K562 (cell line): ENCODE data around the gene CD2. TPM values are rescaled to one million over a fixed set of nuclear protein-coding genes. Genes with fewer than 3 reads are reported as not detected.
A peak's percentile ranks its signal among the peaks of the same experiment; 100 is the strongest.

Experiments used
- ATAC-seq: fragments of 200-7000 bp; cut with Tn5 transposase; 3 replicates; pipeline ENCODE4 v1.9.1; 2020; ENCODE audit warnings: moderate library complexity
- BruUV-seq: library from RNA; stranded (reverse); fragments of 400-500 nt; replicated peaks from 2 replicates; lab custom pipeline; 2021; lab: Mats Ljungman, UMichigan
- CTCF ChIA-PET: fragments of 300-600 bp; formaldehyde crosslinking; extraction: SDS; loops from one replicate; lab custom pipeline; 2021; ENCODE audit warnings: low intra/inter-chr PET ratio; lab: Yijun Ruan, JAX
- POLR2A ChIA-PET: fragments of 300-600, 350-650 bp; sonication (Branson Sonifier 250); formaldehyde crosslinking; extraction: SDS; loops from one replicate; lab custom pipeline; 2021; ENCODE audit warnings: antibody characterized with exemption, inconsistent platforms; lab: Yijun Ruan, JAX
- DNase-seq, 4 experiments: peaks; one replicate each; pipeline versions ENCODE4 v3.0.0 to v3.0.0-alpha.2; 2011 to 2018; ENCODE audit warnings: low spot score in 3 of 4, mixed read lengths in 3 of 4; ENCODE audit errors: extremely low read depth in 1 of 4
- FAIRE-seq: peaks from 2 replicates; lab custom pipeline; 2011; peaks lifted over from hg19 to GRCh38; lab: Jason Lieb, UNC
- H2AFZ ChIP-seq: 2 replicates; pipeline ENCODE4 v1.6.0; 2011; ENCODE audit warnings: low read depth, low read length, control low read depth, inconsistent platforms
- H3K27ac ChIP-seq: fragments of 200-600 bp; 3 replicates; pipeline ENCODE4 v1.8.0; 2011; ENCODE audit warnings: low read depth, mild to moderate bottlenecking, control low read depth, inconsistent platforms, low read length, moderate library complexity, mixed read lengths; ENCODE audit errors: extremely low read depth
- H3K27me3 ChIP-seq, 2 experiments: fragments of 300-600 bp in 1 of 2; 2 replicates in 1 of 2; 3 replicates in 1 of 2; pipeline versions ENCODE4 v1.6.0 to v1.8.0; 2011; ENCODE audit warnings: inconsistent platforms in 2 of 2, low read length in 2 of 2, mild to moderate bottlenecking in 1 of 2, mixed read lengths in 1 of 2, moderate library complexity in 1 of 2; ENCODE audit not compliant: control insufficient read depth in 2 of 2, insufficient read depth in 2 of 2
- H3K36me3 ChIP-seq: fragments of 300-600 bp; 3 replicates; pipeline ENCODE4 v1.8.0; 2011; ENCODE audit warnings: mild to moderate bottlenecking, low read length, inconsistent platforms; ENCODE audit not compliant: control insufficient read depth, insufficient read depth
- H3K4me1 ChIP-seq, 2 experiments: fragments of 200-600 bp in 1 of 2; replicated peaks in 1 of 2; 2 replicates in 1 of 2; 3 replicates in 1 of 2; pipeline versions ENCODE4 v1.5.1 to v1.8.0; 2011; ENCODE audit warnings: inconsistent platforms in 2 of 2, low read length in 2 of 2, mild to moderate bottlenecking in 1 of 2, mixed read lengths in 1 of 2, moderate library complexity in 1 of 2; ENCODE audit not compliant: control insufficient read depth in 2 of 2, insufficient read depth in 2 of 2
- H3K4me2 ChIP-seq: 2 replicates; pipeline ENCODE4 v1.6.1; 2011; ENCODE audit warnings: low read length, control low read depth, inconsistent platforms, mixed read lengths; ENCODE audit not compliant: insufficient read depth
- H3K4me3 ChIP-seq: fragments of 200-600 bp; sonication (generic), shearing (Covaris generic); 2 replicates; pipeline ENCODE4 v1.5.1; 2016; ENCODE audit warnings: control low read depth, inconsistent platforms
- H3K79me2 ChIP-seq: fragments of 200-600 bp; 3 replicates; pipeline ENCODE4 v1.8.0; 2011; ENCODE audit warnings: low read length, inconsistent platforms; ENCODE audit not compliant: control insufficient read depth, insufficient read depth
- H3K9ac ChIP-seq, 2 experiments: 2 replicates each; pipeline versions ENCODE4 v1.6.0 to v1.6.1; 2011; ENCODE audit warnings: low read depth in 2 of 2, low read length in 2 of 2, control low read depth in 1 of 2, inconsistent platforms in 1 of 2, mild to moderate bottlenecking in 1 of 2, mixed read lengths in 1 of 2; ENCODE audit not compliant: insufficient read depth in 1 of 2
- H3K9me1 ChIP-seq: one replicate; pipeline ENCODE4 v1.6.0; 2011; ENCODE audit warnings: inconsistent platforms, mild to moderate bottlenecking, low read length, moderate library complexity; ENCODE audit not compliant: control insufficient read depth, insufficient read depth
- H3K9me3 ChIP-seq: replicated peaks from 2 replicates; pipeline ENCODE4 v1.5.1; 2011; ENCODE audit warnings: low read depth, low read length, inconsistent platforms; ENCODE audit not compliant: control insufficient read depth, insufficient read depth
- H4K20me1 ChIP-seq: replicated peaks from 2 replicates; pipeline ENCODE4 v1.6.1; 2011; ENCODE audit warnings: low read length, inconsistent platforms, mixed read lengths; ENCODE audit not compliant: control insufficient read depth, insufficient read depth
- RUNX1 ChIP-seq: sonication (generic); IDR thresholded peaks from 2 replicates; pipeline ENCODE4 v1.6.1; 2016; ENCODE audit warnings: antibody characterized with exemption, low read depth
- SAP30 ChIP-seq: fragments of 200-600 bp; sonication (generic); IDR thresholded peaks from 2 replicates; pipeline ENCODE4 v1.6.1; 2012; ENCODE audit warnings: borderline replicate concordance, low read depth, mild to moderate bottlenecking, moderate library complexity, low read length, control low read depth, inconsistent platforms; ENCODE audit not compliant: insufficient read depth, poor library complexity, severe bottlenecking
- SMAD4 ChIP-seq: fragments of 250-450 bp; sonication (Bioruptor Pico); conservative IDR thresholded peaks from 2 replicates; pipeline ENCODE4 v1.8.0; 2021; ENCODE audit warnings: inconsistent platforms, mild to moderate bottlenecking, moderate library complexity
- TFAP4 ChIP-seq: sonication (generic); formaldehyde crosslinking; IDR thresholded peaks from 2 replicates; pipeline ENCODE4 v1.8.0; 2022; ENCODE audit warnings: missing genetic modification reagents, mild to moderate bottlenecking, moderate library complexity, borderline replicate concordance
- THRB ChIP-seq: fragments of 450-650 bp; formaldehyde crosslinking; conservative IDR thresholded peaks from 2 replicates; pipeline ENCODE4 v1.4.0; 2022; ENCODE audit warnings: mild to moderate bottlenecking, missing genetic modification characterization
- TSHZ1 ChIP-seq: fragments of 250-450 bp; sonication (Bioruptor Pico); IDR thresholded peaks from 2 replicates; pipeline ENCODE4 v1.4.0; 2020; ENCODE audit warnings: mild to moderate bottlenecking, moderate library complexity
- XRCC4 ChIP-seq: IDR thresholded peaks from one replicate; pipeline ENCODE4 v1.6.1; 2011; ENCODE audit not compliant: insufficient read depth, insufficient read length; ENCODE audit errors: extremely low read depth
- ZNF232 ChIP-seq: sonication (generic); formaldehyde crosslinking; IDR thresholded peaks from 2 replicates; pipeline ENCODE4 v1.8.0; 2022; ENCODE audit warnings: mild to moderate bottlenecking, missing genetic modification reagents
- WGBS: fragments of 100-300 bp; shearing (Covaris generic); methylation state at CpG from one replicate; pipeline ENCODE4 v1.1.6; 2016; ENCODE audit warnings: low coverage, mixed read lengths; ENCODE audit not compliant: insufficient coverage; ENCODE audit errors: missing lambda C conversion rate; 5-methylcytosine and 5-hydroxymethylcytosine counted together
- in situ Hi-C: fragments of 300-500 bp; cut with MboI; formaldehyde crosslinking; loops from 4 replicates; pipeline ENCODE4 v1.15.0; 2018; ENCODE audit warnings: inconsistent platforms, mixed read lengths
- intact Hi-C: fragments of 100-400 bp; cut with micrococcal nuclease; formaldehyde crosslinking; loops from 2 replicates; pipeline ENCODE4 v1.14.2; 2022
- polyA plus RNA-seq, 8 experiments: library from polyadenylated mRNA; depleted of rRNA in 4 of 8; stranded (reverse) in 5 of 8; unstranded in 3 of 8; fragments of >200 nt; fragmentation: Nextera tagmentation in 2 of 8; fragmentation: Illumina TruSeq in 1 of 8; extraction: Ambion mirVana in 2 of 8; extraction: Trizol in 1 of 8; gene quantifications; 2 replicates each; pipeline versions ENCODE4 v1.2.1 to v1.2.3, GENCODE V29; 2011 to 2014; ENCODE audit warnings: inconsistent platforms in 1 of 8, missing spikeins in 1 of 8
- total RNA-seq, 7 experiments: library from RNA; depleted of rRNA in 6 of 7; stranded (reverse); fragments of >200 nt in 6 of 7; fragmentation: Illumina TruSeq in 2 of 7; extraction: Trizol in 2 of 7; gene quantifications; 2 replicates each; pipeline versions ENCODE4 v1.2.1 to v1.2.3, GENCODE V29; 2011 to 2021; ENCODE audit warnings: low replicate concordance in 1 of 7

The CD2 gene
- total and polyA plus RNA-seq, 9 of the 15 experiments (the other 6 are each of a cell fraction or from before 2014, with no cell fraction given), result 0.07 to 0.16 TPM; not detected in 7

GRCh38 chr1:116760487-116760886 lies 6.3 kb downstream of the CD2 start:
- H3K27ac ChIP-seq, result no peak overlapping the region
- intact Hi-C loops, result loop anchor here (5.0 kb wide), 1 partner anchor 122 kb away; no protein-coding TSS in a partner anchor
- H4K20me1 ChIP-seq, result no peaks in the 10 kb centered on the region
- FAIRE-seq (no peak), DNase-seq (no peak), ATAC-seq (no peak)
- no peaks in the 10 kb centered on the region for H3K9me1 ChIP-seq
- 0 out of 2 replicates have a peak overlapping the region, but pooled peaks have one; percentile 3 for H2AFZ ChIP-seq
- 75% methylated on average over 3 of the region's 3 CpGs for WGBS
- H3K9ac ChIP-seq, result no peak overlapping the region
- peaks cover 28 to 37% of the 10 kb centered on the region in 2 experiments for H3K4me1 ChIP-seq
- in situ Hi-C loops, result no loop called here
- H3K79me2 ChIP-seq, result no peaks in the 10 kb centered on the region
- H3K4me3 ChIP-seq, result no peak overlapping the region
- CTCF ChIA-PET, result no interaction called here
- no peaks in the 10 kb centered on the region for H3K27me3 ChIP-seq
- H3K9me3 ChIP-seq, result no peaks in the 10 kb centered on the region
- POLR2A ChIA-PET, result no interaction called here
- TF ChIP-seq SMAD4 (CRISPR knock-in tag) (no peak), XRCC4 (no peak), THRB (CRISPR knock-in tag) (no peak), ZNF232 (CRISPR knock-in tag) (no peak), TFAP4 (CRISPR knock-in tag) (no peak), TSHZ1 (CRISPR knock-in tag) (no peak), SAP30 (no peak), RUNX1 (no peak)
- BruUV-seq, result no TSS peak
- no peak overlapping the region for H3K4me2 ChIP-seq
- H3K36me3 ChIP-seq, result no peaks in the 10 kb centered on the region
